Left lobe of liver (tissue), 2 donors: ENCODE data around the gene MEGF6. TPM values are rescaled to one million over a fixed set of nuclear protein-coding genes. Genes with fewer than 3 reads are reported as not detected.

ENCODE experiments used
- ATAC-seq: fragments of 200-7000 bp; cut with Tn5 transposase; one replicate; pipeline ENCODE4 v1.9.1; 2020; ENCODE audit warnings: mild to moderate bottlenecking, moderate library complexity
- DNase-seq: peaks from one replicate; pipeline ENCODE4 v3.0.0-alpha.2; 2020; ENCODE audit warnings: low spot score
- total RNA-seq: library from RNA; stranded (reverse); gene quantifications from one replicate; pipeline ENCODE4 v1.2.1, GENCODE V29; 2021
- donor health status: DM: no; HTN: no; CAD: no; lungs with moderate emphysema.
- donor health status: DM: no; HTN: yes; CAD: no.

Gene MEGF6
- total RNA-seq, 1 donor from 2014 or later: 6.9 TPM

- peak; percentile 86 for ATAC-seq
These were observed 157.2 kb downstream of the MEGF6 start, which contains the start of gene ARHGEF16 for GRCh38 chr1:3453891-3454810. ARHGEF16 (plus strand) TSS chr1:3454665; CDS start chr1:3463085, 8,420 bp downstream.

GRCh38 chr1:3453203-3453761 is 158.0 kb downstream of the MEGF6 start:
- peak; percentile 84 for ATAC-seq
- DNase-seq: peak; percentile 79

More at GRCh38 chr1:3453891-3454810, 157.2 kb downstream of the MEGF6 start, which contains the start of gene ARHGEF16:
- DNase-seq: peak; percentile 89

GRCh38 chr1:3452866-3453175 is 158.5 kb downstream of the MEGF6 start:
- DNase-seq (no peak), ATAC-seq (no peak)

GRCh38 chr1:3451994-3452865 is 159.1 kb downstream of the MEGF6 start:
- ATAC-seq: no peak
- DNase-seq: no peak

- DNase-seq (no peak), ATAC-seq (no peak)
These were observed 160.3 kb downstream of the MEGF6 start for GRCh38 chr1:3450983-3451382.

- ATAC-seq (no peak), DNase-seq (no peak)
These were observed 161.0 kb downstream of the MEGF6 start for GRCh38 chr1:3450202-3450863.

GRCh38 chr1:3444736-3445135 is 166.6 kb downstream of the MEGF6 start:
- ATAC-seq (no peak), DNase-seq (no peak)

GRCh38 chr1:3444298-3444697 is 167.0 kb downstream of the MEGF6 start:
- no peak for DNase-seq

GRCh38 chr1:3443807-3444206 is 167.5 kb downstream of the MEGF6 start:
- ATAC-seq (no peak), DNase-seq (no peak)

More at GRCh38 chr1:3444298-3444697, 167.0 kb downstream of the MEGF6 start:
- no peak for ATAC-seq

- ATAC-seq: no peak
- no peak for DNase-seq
These were observed 168.4 kb downstream of the MEGF6 start for GRCh38 chr1:3442901-3443300.

- no peak for ATAC-seq
- no peak for DNase-seq
These were observed 169.0 kb downstream of the MEGF6 start for GRCh38 chr1:3442331-3442730.

GRCh38 chr1:3441880-3442279 is 169.4 kb downstream of the MEGF6 start:
- DNase-seq: no peak
- no peak for ATAC-seq

GRCh38 chr1:3441410-3441847 is 169.9 kb downstream of the MEGF6 start:
- ATAC-seq: no peak
- DNase-seq: no peak

GRCh38 chr1:3440711-3441409 is 170.4 kb downstream of the MEGF6 start:
- DNase-seq (no peak), ATAC-seq (no peak)

- ATAC-seq (no peak), DNase-seq (no peak)
These were observed 171.0 kb downstream of the MEGF6 start for GRCh38 chr1:3440300-3440681.

Other genes starting within 250 kb of the MEGF6 start
- gene ARHGEF16, start 156.8 kb downstream of the MEGF6 start, total RNA-seq: 8.1 TPM
- 49.9 TPM for gene TPRG1L, start 13.5 kb upstream of the MEGF6 start, total RNA-seq
- gene WRAP73, start 38.6 kb upstream of the MEGF6 start, total RNA-seq: 8.9 TPM
- 0.08 TPM for gene TP73, start 41.0 kb upstream of the MEGF6 start, total RNA-seq
- gene CCDC27, start 140.9 kb upstream of the MEGF6 start, total RNA-seq: not detected
- 4.9 TPM for gene SMIM1, start 161.2 kb upstream of the MEGF6 start, total RNA-seq
- 27.5 TPM for gene LRRC47, start 185.0 kb upstream of the MEGF6 start, total RNA-seq
- 27.5 TPM for gene CEP104, start 245.7 kb upstream of the MEGF6 start, total RNA-seq
- gene DFFB, start 246.0 kb upstream of the MEGF6 start, total RNA-seq: 3.1 TPM